H9 (cell line): Measurements from ENCODE around the gene CROCC2. TPM values are rescaled to one million over a fixed set of nuclear protein-coding genes. Genes with fewer than 3 reads are reported as not detected.

Source experiments
- DNase-seq: peaks from one replicate; pipeline ENCODE4 v3.0.0-alpha.2; 2017
- H2AFZ ChIP-seq: one replicate; pipeline ENCODE4 v1.6.1; 2013; ENCODE audit warnings: mild to moderate bottlenecking, low read length, control low read depth, moderate library complexity
- H2AK5ac ChIP-seq: 2 replicates; pipeline ENCODE4 v1.6.1; 2013; ENCODE audit warnings: low read length, control low read depth, mixed read lengths; ENCODE audit not compliant: insufficient read length
- H2BK120ac ChIP-seq: one replicate; pipeline ENCODE4 v1.6.1; 2013; ENCODE audit warnings: low read depth, mild to moderate bottlenecking, low read length, control low read depth, inconsistent platforms; ENCODE audit not compliant: poor library complexity, severe bottlenecking
- H2BK12ac ChIP-seq: 2 replicates; pipeline ENCODE4 v1.6.1; 2013; ENCODE audit warnings: low read length, control low read depth, mixed read lengths, low read depth; ENCODE audit not compliant: insufficient read length
- H2BK15ac ChIP-seq: 2 replicates; pipeline ENCODE4 v1.6.1; 2013; ENCODE audit warnings: low read depth, low read length, control low read depth
- H2BK20ac ChIP-seq: one replicate; pipeline ENCODE4 v1.6.1; 2013; ENCODE audit warnings: low read depth, mild to moderate bottlenecking, low read length, control low read depth, inconsistent platforms; ENCODE audit not compliant: poor library complexity, severe bottlenecking
- H2BK5ac ChIP-seq: 2 replicates; pipeline ENCODE4 v1.6.1; 2013; ENCODE audit warnings: low read length, control low read depth, mixed read lengths; ENCODE audit not compliant: insufficient read length
- H3K14ac ChIP-seq: 2 replicates; pipeline ENCODE4 v1.6.1; 2013; ENCODE audit warnings: low read length, control low read depth; ENCODE audit not compliant: insufficient read depth
- H3K18ac ChIP-seq: 2 replicates; pipeline ENCODE4 v1.6.1; 2013; ENCODE audit warnings: low read depth, mild to moderate bottlenecking, mixed read lengths, low read length, control low read depth; ENCODE audit not compliant: insufficient read length
- H3K23ac ChIP-seq: 2 replicates; pipeline ENCODE4 v1.6.1; 2013; ENCODE audit warnings: low read length, control low read depth, mixed read lengths, low read depth; ENCODE audit not compliant: insufficient read length
- H3K23me2 ChIP-seq: 2 replicates; pipeline ENCODE4 v1.6.1; 2013; ENCODE audit warnings: low read depth, mild to moderate bottlenecking, mixed read lengths, low read length, control low read depth; ENCODE audit not compliant: insufficient read length, poor library complexity, severe bottlenecking
- H3K27ac ChIP-seq: 2 replicates; pipeline ENCODE4 v1.5.1; 2013; ENCODE audit warnings: low read length, control low read depth, mixed read lengths, low read depth; ENCODE audit not compliant: insufficient read length
- H3K27me3 ChIP-seq: 2 replicates; pipeline ENCODE4 v1.6.1; 2013; ENCODE audit warnings: low read length, control low read depth, inconsistent platforms; ENCODE audit not compliant: insufficient read depth
- H3K4ac ChIP-seq: 2 replicates; pipeline ENCODE4 v1.6.1; 2013; ENCODE audit warnings: low read depth, mild to moderate bottlenecking, control low read depth, inconsistent platforms, low read length, moderate library complexity
- H3K4me1 ChIP-seq: 2 replicates; pipeline ENCODE4 v1.6.1; 2013; ENCODE audit warnings: low read length, control low read depth, inconsistent platforms; ENCODE audit not compliant: insufficient read depth
- H3K4me2 ChIP-seq: 2 replicates; pipeline ENCODE4 v1.6.1; 2013; ENCODE audit warnings: low read length, control low read depth, mixed read lengths; ENCODE audit not compliant: insufficient read length, insufficient read depth
- H3K56ac ChIP-seq: 2 replicates; pipeline ENCODE4 v1.6.1; 2013; ENCODE audit warnings: low read depth, mild to moderate bottlenecking, mixed read lengths, low read length, control low read depth; ENCODE audit not compliant: insufficient read length
- H3K79me1 ChIP-seq: 2 replicates; pipeline ENCODE4 v1.6.1; 2013; ENCODE audit warnings: low read depth, mild to moderate bottlenecking, moderate library complexity, low read length, control low read depth, inconsistent platforms; ENCODE audit not compliant: insufficient read depth, poor library complexity, severe bottlenecking
- H3K79me2 ChIP-seq: 2 replicates; pipeline ENCODE4 v1.6.1; 2013; ENCODE audit warnings: low read length, control low read depth, inconsistent platforms; ENCODE audit not compliant: insufficient read depth
- H3K9ac ChIP-seq: 2 replicates; pipeline ENCODE4 v1.6.1; 2013; ENCODE audit warnings: low read length, control low read depth, mixed read lengths; ENCODE audit not compliant: insufficient read length; ENCODE audit errors: extremely low read depth
- H3K9me3 ChIP-seq: one replicate; pipeline ENCODE4 v1.6.1; 2013; ENCODE audit warnings: low read depth, low read length, inconsistent platforms; ENCODE audit not compliant: control insufficient read depth
- H3T11ph ChIP-seq: one replicate; pipeline ENCODE4 v1.6.1; 2013; ENCODE audit warnings: mild to moderate bottlenecking, low read length, control low read depth, inconsistent platforms
- H4K20me1 ChIP-seq: one replicate; pipeline ENCODE4 v1.6.1; 2013; ENCODE audit not compliant: control insufficient read depth, insufficient read length, insufficient read depth
- H4K5ac ChIP-seq: 2 replicates; pipeline ENCODE4 v1.6.1; 2013; ENCODE audit warnings: low read depth, mild to moderate bottlenecking, mixed read lengths, low read length, control low read depth; ENCODE audit not compliant: insufficient read length
- H4K8ac ChIP-seq: replicated peaks from 2 replicates; pipeline ENCODE4 v1.6.1; 2013; ENCODE audit warnings: low read length, control low read depth, mixed read lengths, low read depth; ENCODE audit not compliant: insufficient read length
- H4K91ac ChIP-seq: 2 replicates; pipeline ENCODE4 v1.6.1; 2013; ENCODE audit warnings: low read depth, mild to moderate bottlenecking, moderate library complexity, mixed read lengths, low read length, control low read depth; ENCODE audit not compliant: insufficient read length
- H3K27ac Mint-ChIP-seq, 3 experiments: 2 replicates in 2 of 3; 3 replicates in 1 of 3; pipeline ENCODE4 v1.8.0; 2020 to 2021; ENCODE audit warnings: mixed read lengths in 3 of 3, mild to moderate bottlenecking in 1 of 3, moderate library complexity in 1 of 3
- H3K27me3 Mint-ChIP-seq: 2 replicates; pipeline ENCODE4 v1.8.0; 2021; ENCODE audit warnings: low read depth, mild to moderate bottlenecking, moderate library complexity, mixed read lengths
- H3K36me3 Mint-ChIP-seq, 3 experiments: 2 replicates in 2 of 3; 3 replicates in 1 of 3; pipeline ENCODE4 v1.8.0; 2020 to 2021; ENCODE audit warnings: low read depth in 3 of 3, mixed read lengths in 3 of 3; ENCODE audit not compliant: insufficient read depth in 1 of 3
- H3K4me1 Mint-ChIP-seq, 2 experiments: 2 replicates each; pipeline ENCODE4 v1.8.0; 2020; ENCODE audit warnings: mixed read lengths in 2 of 2
- H3K4me3 Mint-ChIP-seq, 2 experiments: 2 replicates in 1 of 2; 3 replicates in 1 of 2; pipeline ENCODE4 v1.8.0; 2020 to 2021; ENCODE audit warnings: mild to moderate bottlenecking in 2 of 2, mixed read lengths in 2 of 2, moderate library complexity in 1 of 2
- H3K9me3 Mint-ChIP-seq, 2 experiments: 2 replicates in 1 of 2; 3 replicates in 1 of 2; pipeline ENCODE4 v1.8.0; 2020; ENCODE audit warnings: mild to moderate bottlenecking in 2 of 2, mixed read lengths in 2 of 2, moderate library complexity in 1 of 2
- WGBS: extraction: QIAGEN DNeasy Blood & Tissue Kit; methylation state at CpG from one replicate; pipeline ENCODE4 v1.1.7; 2013; ENCODE audit warnings: missing lambda C conversion rate, low lambda C conversion rate, mixed read lengths; ENCODE audit not compliant: insufficient read length; ENCODE audit errors: extremely low coverage; 5-methylcytosine and 5-hydroxymethylcytosine counted together
- total RNA-seq: library from RNA; stranded (reverse); gene quantifications from 2 replicates; pipeline ENCODE4 v1.2.1, GENCODE V29; 2021
- TF ChIP-seq, protein P1 (sequence below): fragments of 200-600 bp; sonication (generic); conservative IDR thresholded peaks from 3 replicates; pipeline ENCODE4 v1.8.0; 2021; ENCODE audit warnings: antibody characterized with exemption, mild to moderate bottlenecking

The CROCC2 gene
- total RNA-seq, 1 experiment from 2014 or later: not detected

DNA sequence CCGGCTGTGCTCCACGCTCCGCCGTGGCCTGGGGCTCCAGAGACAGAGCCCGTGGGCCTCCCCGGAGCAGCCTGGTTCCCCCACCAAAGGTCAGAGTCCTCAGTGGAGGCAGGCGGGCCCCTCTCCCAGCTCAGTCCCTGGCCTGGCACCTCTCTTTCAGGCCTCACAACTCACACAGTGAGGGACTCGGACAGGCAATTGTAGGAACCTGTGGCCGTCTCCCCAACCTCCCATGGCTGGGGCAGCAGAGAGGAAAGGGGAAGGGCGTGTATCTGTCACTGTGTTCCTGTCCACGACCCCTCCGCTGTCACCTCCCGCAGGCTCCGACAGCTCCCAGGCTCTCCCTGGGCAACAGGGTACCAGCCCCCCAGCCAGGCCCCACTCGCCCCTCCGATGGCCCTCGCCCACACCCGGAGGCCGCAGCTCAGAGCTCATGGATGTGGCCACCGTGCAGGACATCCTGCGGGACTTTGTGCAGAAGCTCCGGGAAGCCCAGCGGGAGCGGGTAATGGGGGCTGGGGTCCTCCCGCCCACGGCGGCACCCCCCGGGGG is 59.8 kb downstream of the CROCC2 start:
- Histone ChIP-seq H4K20me1 (no peaks in the 10 kb centered on the region), H3K4ac (no peak overlapping the region), H4K8ac (no peak overlapping the region), H3T11ph (no peak overlapping the region), H3K18ac (no peak overlapping the region), H3K23me2 (no peaks in the 10 kb centered on the region), H2BK120ac (no peak overlapping the region), H3K14ac (no peak overlapping the region), H3K4me2 (no peak overlapping the region), H2BK5ac (no peak overlapping the region), H2AFZ (no peak overlapping the region), H3K79me1 (no peaks in the 10 kb centered on the region), H4K91ac (no peak overlapping the region), H3K79me2 (no peaks in the 10 kb centered on the region), H2BK12ac (no peak overlapping the region), H2BK20ac (no peak overlapping the region), H2BK15ac (no peak overlapping the region), H2AK5ac (no peak overlapping the region), H3K9ac (no peak overlapping the region), H3K4me1 (no peaks in the 10 kb centered on the region; the same call in 1 of the 2 replicates), H4K5ac (no peak overlapping the region), H3K56ac (no peak overlapping the region), H3K23ac (no peak overlapping the region), H3K27me3 (no peaks in the 10 kb centered on the region), H3K27ac (no peak overlapping the region), H3K9me3 (no peaks in the 10 kb centered on the region)
- Mint-ChIP-seq H3K4me1 (peaks cover 3 to 4% of the 10 kb centered on the region in 2 experiments; a peak in 2 of 4 replicates), H3K36me3 (no peaks in the 10 kb centered on the region; a peak in 1 of 7 replicates), H3K9me3 (no peaks in the 10 kb centered on the region), H3K27ac (no peak overlapping the region), H3K4me3 (no peak overlapping the region), H3K27me3 (no peaks in the 10 kb centered on the region)
- TF ChIP-seq, protein P1, sequence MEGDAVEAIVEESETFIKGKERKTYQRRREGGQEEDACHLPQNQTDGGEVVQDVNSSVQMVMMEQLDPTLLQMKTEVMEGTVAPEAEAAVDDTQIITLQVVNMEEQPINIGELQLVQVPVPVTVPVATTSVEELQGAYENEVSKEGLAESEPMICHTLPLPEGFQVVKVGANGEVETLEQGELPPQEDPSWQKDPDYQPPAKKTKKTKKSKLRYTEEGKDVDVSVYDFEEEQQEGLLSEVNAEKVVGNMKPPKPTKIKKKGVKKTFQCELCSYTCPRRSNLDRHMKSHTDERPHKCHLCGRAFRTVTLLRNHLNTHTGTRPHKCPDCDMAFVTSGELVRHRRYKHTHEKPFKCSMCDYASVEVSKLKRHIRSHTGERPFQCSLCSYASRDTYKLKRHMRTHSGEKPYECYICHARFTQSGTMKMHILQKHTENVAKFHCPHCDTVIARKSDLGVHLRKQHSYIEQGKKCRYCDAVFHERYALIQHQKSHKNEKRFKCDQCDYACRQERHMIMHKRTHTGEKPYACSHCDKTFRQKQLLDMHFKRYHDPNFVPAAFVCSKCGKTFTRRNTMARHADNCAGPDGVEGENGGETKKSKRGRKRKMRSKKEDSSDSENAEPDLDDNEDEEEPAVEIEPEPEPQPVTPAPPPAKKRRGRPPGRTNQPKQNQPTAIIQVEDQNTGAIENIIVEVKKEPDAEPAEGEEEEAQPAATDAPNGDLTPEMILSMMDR: no peak
- no peak for DNase-seq
- WGBS: no CpG with 5 or more reads among the region's 28 CpGs
